HCT116 (cell line): ENCODE results near the gene KLHDC9. TPM values are rescaled to one million over a fixed set of nuclear protein-coding genes. Genes with fewer than 3 reads are reported as not detected.

ENCODE experiments used
- ATAC-seq: fragments of 200-7000 bp; cut with Tn5 transposase; 2 replicates; pipeline ENCODE4 v1.9.1; 2020; ENCODE audit warnings: mild to moderate bottlenecking, moderate library complexity
- BruUV-seq: library from RNA; stranded (reverse); fragments of 400-500 nt; replicated peaks from 2 replicates; lab custom pipeline; 2021; lab: Mats Ljungman, UMichigan
- CTCF ChIA-PET: fragments of 300-600 bp; sonication (Branson Sonifier 250); formaldehyde crosslinking; loops from one replicate; lab custom pipeline; 2021; ENCODE audit warnings: antibody characterized with exemption; lab: Charles Lee
- POLR2A ChIA-PET: fragments of 300-600, 350-600 bp; sonication (Branson Sonifier 250); formaldehyde crosslinking; loops from one replicate; lab custom pipeline; 2021; ENCODE audit warnings: antibody characterized with exemption; lab: Charles Lee
- RAD21 ChIA-PET, 2 experiments: fragments of 300-600 bp; sonication (Branson Sonifier 250); formaldehyde crosslinking; loops; one replicate each; lab custom pipeline; 2023; ENCODE audit warnings: low total read pairs in 2 of 2; ENCODE audit not compliant: uncharacterized antibody in 2 of 2, unreplicated experiment in 2 of 2, low non-redundant PET in 1 of 2; lab: Charles Lee
- DNase-seq: peaks from one replicate; pipeline ENCODE4 v3.0.0-alpha.2; 2010; ENCODE audit warnings: low read depth, low spot score
- H2AFZ ChIP-seq: fragments of 200-600 bp; shearing (Covaris generic), sonication (generic); 2 replicates; pipeline ENCODE4 v1.6.1; 2017; ENCODE audit warnings: low read depth, mixed run types, mixed read lengths, antibody characterized with exemption, low read length; ENCODE audit not compliant: poor library complexity, severe bottlenecking
- H3K27ac ChIP-seq: 2 replicates; pipeline ENCODE4 v1.5.1; 2012; ENCODE audit warnings: low read depth, low read length
- H3K27me3 ChIP-seq: fragments of 200-600 bp; sonication (generic); 2 replicates; pipeline ENCODE4 v1.6.1; 2016; ENCODE audit warnings: mixed run types, low read length, mixed read lengths; ENCODE audit not compliant: insufficient read depth
- H3K36me3 ChIP-seq, 2 experiments: fragments of 200-500 bp in 1 of 2; fragments of 200-600 bp in 1 of 2; sonication (Bioruptor generic) in 1 of 2; sonication (generic) in 1 of 2; 2 replicates each; pipeline versions ENCODE4 v1.5.1 to v1.6.1; 2014 to 2016; ENCODE audit warnings: low read length in 2 of 2, inconsistent platforms in 1 of 2, mixed read lengths in 1 of 2, mixed run types in 1 of 2; ENCODE audit not compliant: insufficient read depth in 2 of 2, control insufficient read depth in 1 of 2
- H3K4me1 ChIP-seq, 2 experiments: fragments of 200-600 bp in 1 of 2; sonication (generic) in 1 of 2; 2 replicates each; pipeline versions ENCODE4 v1.5.1 to v1.6.1; 2012 to 2017; ENCODE audit warnings: low read length in 2 of 2, inconsistent platforms in 1 of 2, mild to moderate bottlenecking in 1 of 2, mixed read lengths in 1 of 2, mixed run types in 1 of 2, moderate library complexity in 1 of 2; ENCODE audit not compliant: insufficient read depth in 2 of 2, control insufficient read depth in 1 of 2
- H3K4me2 ChIP-seq: fragments of 200-600 bp; sonication (generic); 2 replicates; pipeline ENCODE4 v1.6.1; 2017; ENCODE audit warnings: mixed run types, low read length, mixed read lengths
- H3K4me3 ChIP-seq, 2 experiments: fragments of 200-600 bp in 1 of 2; sonication (generic) in 1 of 2; replicated peaks in 1 of 2; 2 replicates each; pipeline ENCODE4 v1.5.1; 2011 to 2016; ENCODE audit warnings: low read length in 2 of 2, control low read depth in 1 of 2, low read depth in 1 of 2, mild to moderate bottlenecking in 1 of 2, mixed read lengths in 1 of 2, mixed run types in 1 of 2
- H3K79me2 ChIP-seq: fragments of 200-600 bp; sonication (generic); 2 replicates; pipeline ENCODE4 v1.6.1; 2017; ENCODE audit warnings: mild to moderate bottlenecking, mixed run types, low read length, moderate library complexity, mixed read lengths; ENCODE audit not compliant: insufficient read depth
- H3K9ac ChIP-seq: fragments of 200-600 bp; sonication (generic); 2 replicates; pipeline ENCODE4 v1.6.1; 2016; ENCODE audit warnings: low read length, mixed read lengths
- H3K9me2 ChIP-seq: fragments of 200-600 bp; sonication (generic), shearing (Covaris generic); 2 replicates; pipeline ENCODE4 v1.6.1; 2017; ENCODE audit warnings: mixed run types, mild to moderate bottlenecking, moderate library complexity; ENCODE audit not compliant: insufficient read depth
- H3K9me3 ChIP-seq, 2 experiments: fragments of 200-500 bp in 1 of 2; fragments of 200-600 bp in 1 of 2; sonication (Bioruptor generic) in 1 of 2; sonication (generic) in 1 of 2; 2 replicates each; pipeline ENCODE4 v1.6.1; 2014 to 2017; ENCODE audit warnings: low read length in 2 of 2, mixed read lengths in 2 of 2, inconsistent platforms in 1 of 2, low read depth in 1 of 2, mild to moderate bottlenecking in 1 of 2, mixed run types in 1 of 2, moderate library complexity in 1 of 2; ENCODE audit not compliant: control insufficient read depth in 1 of 2, insufficient read depth in 1 of 2
- H4K20me1 ChIP-seq: fragments of 200-600 bp; sonication (generic), shearing (Covaris generic); 2 replicates; pipeline ENCODE4 v1.6.1; 2017; ENCODE audit warnings: mixed run types, mild to moderate bottlenecking, moderate library complexity; ENCODE audit not compliant: insufficient read depth
- CBX3 ChIP-seq: IDR thresholded peaks from 2 replicates; pipeline ENCODE4 v1.6.1; 2012; ENCODE audit warnings: low read depth
- CEBPB ChIP-seq: IDR thresholded peaks from 2 replicates; pipeline ENCODE4 v1.6.1; 2012; ENCODE audit warnings: low read depth
- ELF1 ChIP-seq: IDR thresholded peaks from 2 replicates; pipeline ENCODE4 v1.6.1; 2012; ENCODE audit warnings: low read depth, borderline replicate concordance
- FOSL1 ChIP-seq: IDR thresholded peaks from 2 replicates; pipeline ENCODE4 v1.6.1; 2012; ENCODE audit warnings: low read depth
- JUND ChIP-seq: IDR thresholded peaks from 2 replicates; pipeline ENCODE4 v1.6.1; 2012
- POLR2AphosphoS5 ChIP-seq: IDR thresholded peaks from 2 replicates; pipeline ENCODE4 v1.6.1; 2011; ENCODE audit warnings: mild to moderate bottlenecking, low read depth, low read length, moderate library complexity
- REST ChIP-seq: IDR thresholded peaks from 2 replicates; pipeline ENCODE4 v1.6.1; 2012; ENCODE audit warnings: low read depth
- SP1 ChIP-seq: IDR thresholded peaks from 2 replicates; pipeline ENCODE4 v1.6.1; 2012; ENCODE audit warnings: low read depth
- SRF ChIP-seq: IDR thresholded peaks from 2 replicates; pipeline ENCODE4 v1.6.1; 2012; ENCODE audit warnings: low read depth
- YY1 ChIP-seq: IDR thresholded peaks from 2 replicates; pipeline ENCODE4 v1.6.1; 2011; ENCODE audit warnings: low read length, low read depth, moderate library complexity, mild to moderate bottlenecking; ENCODE audit not compliant: insufficient replicate concordance; ENCODE audit errors: extremely low read depth
- ZFX ChIP-seq: fragments of 450-650 bp; IDR thresholded peaks from 2 replicates; pipeline ENCODE4 v1.6.1; 2017
- ZNF274 ChIP-seq: fragments of 200-500 bp; sonication (Bioruptor generic); IDR thresholded peaks from 2 replicates; pipeline ENCODE4 v1.6.1; 2014; ENCODE audit warnings: mild to moderate bottlenecking, low read depth, low read length, inconsistent platforms
- intact Hi-C: fragments of 100-400 bp; cut with micrococcal nuclease; formaldehyde crosslinking; loops from 2 replicates; pipeline ENCODE4 v1.10.0; 2022
- total RNA-seq: library from RNA; stranded (reverse); gene quantifications from one replicate; pipeline ENCODE4 v1.2.1, GENCODE V29; 2021; ENCODE audit not compliant: unreplicated experiment
- TF ChIP-seq, protein P1 (sequence below): IDR thresholded peaks from 2 replicates; pipeline ENCODE4 v1.6.1; 2012
- TF ChIP-seq, protein P2 (sequence below): IDR thresholded peaks from 2 replicates; pipeline ENCODE4 v1.6.1; 2011; ENCODE audit warnings: mild to moderate bottlenecking, low read length, moderate library complexity; ENCODE audit not compliant: insufficient replicate concordance; ENCODE audit errors: extremely low read depth
- TF ChIP-seq, protein P3 (sequence below), 3 experiments: fragments of 200-600 bp in 1 of 3; sonication (generic) in 1 of 3; IDR thresholded peaks in 2 of 3; conservative IDR thresholded peaks in 1 of 3; 2 replicates each; pipeline ENCODE4 v1.5.1; 2012 to 2017; ENCODE audit warnings: low read depth in 2 of 3, low read length in 2 of 3, antibody characterized with exemption in 1 of 3, borderline replicate concordance in 1 of 3, control low read depth in 1 of 3, mild to moderate bottlenecking in 1 of 3, mixed read lengths in 1 of 3, mixed run types in 1 of 3, moderate library complexity in 1 of 3; ENCODE audit not compliant: insufficient read depth in 1 of 3

The KLHDC9 gene
- total RNA-seq, 1 experiment from 2014 or later: 1.4 TPM

DNA sequence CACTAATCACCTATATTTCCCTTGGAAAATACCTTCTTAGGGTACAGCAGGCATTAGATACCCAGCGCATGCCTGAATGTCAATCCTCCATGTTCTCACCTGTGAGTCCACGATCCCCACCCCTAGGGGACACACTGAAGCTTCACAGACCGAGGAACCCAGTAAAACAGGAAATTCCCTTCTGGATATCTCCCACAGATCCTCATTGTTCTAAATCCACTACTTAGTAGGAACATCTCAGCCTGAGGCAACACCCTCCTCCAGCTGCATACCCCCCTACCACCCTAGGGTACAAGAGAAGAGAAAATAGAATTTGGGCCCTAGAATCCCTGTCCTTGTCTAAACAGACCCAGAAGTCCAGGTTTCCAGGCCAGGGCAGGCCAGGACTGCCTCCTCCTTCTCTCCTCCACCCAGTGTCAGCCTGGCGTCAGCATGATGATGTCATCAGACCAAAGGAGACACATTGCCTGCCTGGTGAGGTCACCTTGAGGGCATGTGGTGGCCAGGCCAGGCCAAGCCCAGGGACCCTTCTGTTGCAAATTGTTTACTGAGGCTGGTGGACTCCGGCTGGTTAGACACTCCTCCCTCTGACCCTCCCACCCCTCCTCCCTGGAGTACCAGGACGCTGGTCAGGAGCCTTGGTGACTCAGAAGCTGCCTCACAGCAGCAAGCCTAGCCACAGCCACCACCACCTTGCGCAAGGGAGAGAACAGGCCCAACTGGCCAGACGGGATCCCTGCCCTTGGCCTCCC lies 15.0 kb upstream of the KLHDC9 start:
- peaks cover 34 to 78% of the 10 kb centered on the region in 2 experiments for H3K4me1 ChIP-seq

More for the DNA sequence above, 15.0 kb upstream of the KLHDC9 start:
- TF ChIP-seq SRF (no peak), POLR2AphosphoS5 (peak; percentile 85), REST (no peak), ZFX (peak; percentile 40), YY1 (peak; percentile 73), JUND (no peak), SP1 (no peak), ZNF274 (no peak), ELF1 (no peak), FOSL1 (no peak), CEBPB (no peak), CBX3 (no peak)
- TF ChIP-seq, protein P1, sequence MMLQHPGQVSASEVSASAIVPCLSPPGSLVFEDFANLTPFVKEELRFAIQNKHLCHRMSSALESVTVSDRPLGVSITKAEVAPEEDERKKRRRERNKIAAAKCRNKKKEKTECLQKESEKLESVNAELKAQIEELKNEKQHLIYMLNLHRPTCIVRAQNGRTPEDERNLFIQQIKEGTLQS: no peak
- TF ChIP-seq, protein P2, sequence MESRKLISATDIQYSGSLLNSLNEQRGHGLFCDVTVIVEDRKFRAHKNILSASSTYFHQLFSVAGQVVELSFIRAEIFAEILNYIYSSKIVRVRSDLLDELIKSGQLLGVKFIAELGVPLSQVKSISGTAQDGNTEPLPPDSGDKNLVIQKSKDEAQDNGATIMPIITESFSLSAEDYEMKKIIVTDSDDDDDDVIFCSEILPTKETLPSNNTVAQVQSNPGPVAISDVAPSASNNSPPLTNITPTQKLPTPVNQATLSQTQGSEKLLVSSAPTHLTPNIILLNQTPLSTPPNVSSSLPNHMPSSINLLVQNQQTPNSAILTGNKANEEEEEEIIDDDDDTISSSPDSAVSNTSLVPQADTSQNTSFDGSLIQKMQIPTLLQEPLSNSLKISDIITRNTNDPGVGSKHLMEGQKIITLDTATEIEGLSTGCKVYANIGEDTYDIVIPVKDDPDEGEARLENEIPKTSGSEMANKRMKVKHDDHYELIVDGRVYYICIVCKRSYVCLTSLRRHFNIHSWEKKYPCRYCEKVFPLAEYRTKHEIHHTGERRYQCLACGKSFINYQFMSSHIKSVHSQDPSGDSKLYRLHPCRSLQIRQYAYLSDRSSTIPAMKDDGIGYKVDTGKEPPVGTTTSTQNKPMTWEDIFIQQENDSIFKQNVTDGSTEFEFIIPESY: peak; percentile 88
- TF ChIP-seq, protein P3, sequence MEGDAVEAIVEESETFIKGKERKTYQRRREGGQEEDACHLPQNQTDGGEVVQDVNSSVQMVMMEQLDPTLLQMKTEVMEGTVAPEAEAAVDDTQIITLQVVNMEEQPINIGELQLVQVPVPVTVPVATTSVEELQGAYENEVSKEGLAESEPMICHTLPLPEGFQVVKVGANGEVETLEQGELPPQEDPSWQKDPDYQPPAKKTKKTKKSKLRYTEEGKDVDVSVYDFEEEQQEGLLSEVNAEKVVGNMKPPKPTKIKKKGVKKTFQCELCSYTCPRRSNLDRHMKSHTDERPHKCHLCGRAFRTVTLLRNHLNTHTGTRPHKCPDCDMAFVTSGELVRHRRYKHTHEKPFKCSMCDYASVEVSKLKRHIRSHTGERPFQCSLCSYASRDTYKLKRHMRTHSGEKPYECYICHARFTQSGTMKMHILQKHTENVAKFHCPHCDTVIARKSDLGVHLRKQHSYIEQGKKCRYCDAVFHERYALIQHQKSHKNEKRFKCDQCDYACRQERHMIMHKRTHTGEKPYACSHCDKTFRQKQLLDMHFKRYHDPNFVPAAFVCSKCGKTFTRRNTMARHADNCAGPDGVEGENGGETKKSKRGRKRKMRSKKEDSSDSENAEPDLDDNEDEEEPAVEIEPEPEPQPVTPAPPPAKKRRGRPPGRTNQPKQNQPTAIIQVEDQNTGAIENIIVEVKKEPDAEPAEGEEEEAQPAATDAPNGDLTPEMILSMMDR (IDR thresholded peaks at IDR 0.05 in 2 of 3, conservative IDR thresholded peaks at IDR 0.05 in 1 of 3; ENCODE audit: borderline replicate concordance in 1 of 3, insufficient read depth in 1 of 3, low read depth in 2 of 3, low read length in 2 of 3): no peak
- Histone ChIP-seq H3K9ac (peak overlapping the region; percentile 46), H3K27ac (peak overlapping the region; percentile 46), H4K20me1 (no peaks in the 10 kb centered on the region), H3K27me3 (no peaks in the 10 kb centered on the region), H3K4me2 (peak overlapping the region; percentile 73), H3K9me3 (no peaks in the 10 kb centered on the region), H3K9me2 (no peaks in the 10 kb centered on the region), H3K79me2 (no peaks in the 10 kb centered on the region), H3K36me3 (no peaks in the 10 kb centered on the region), H3K4me3 (peak overlapping the region; percentile 11 to 40; a peak in 3 of 4 replicates), H2AFZ (peak overlapping the region; percentile 56)
- TSS peak; percentile 94 for BruUV-seq
- intact Hi-C loops: loop anchor here (1.0 kb wide), 1 partner anchor 32 kb away; no protein-coding TSS in a partner anchor
- ChIA-PET RAD21 (interaction anchor here in 1 of 2 experiments (0.5 kb wide), 1 partner anchor 93 kb away, joined by 3 read pairs; no protein-coding TSS in a partner anchor), CTCF (interaction anchor here (1.1 to 2.4 kb wide), 2 partner anchors 11 to 14 kb away, joined by 3 to 7 read pairs; no protein-coding TSS in a partner anchor), POLR2A (interaction anchor here (0.8 to 1.5 kb wide), 4 partner anchors 9 to 38 kb away, joined by 3 to 4 read pairs (median 3); partner anchors contain the start of gene USF1)
- ATAC-seq (peak; percentile 94), DNase-seq (peak; percentile 89)
